GM12878 (cell line): ENCODE results near the gene UBASH3A.

ENCODE experiments used
- ATF2 ChIP-seq: IDR thresholded peaks from 2 replicates; pipeline ENCODE4 v1.6.1; 2012; ENCODE audit warnings: low read length, inconsistent platforms
- CTCF ChIP-seq, 3 experiments: IDR thresholded peaks in 2 of 3; conservative IDR thresholded peaks in 1 of 3; 2 replicates each; pipeline ENCODE4 v1.5.1; 2011; ENCODE audit warnings: low read depth in 3 of 3, low read length in 3 of 3, mild to moderate bottlenecking in 3 of 3, control low read depth in 2 of 3, moderate library complexity in 2 of 3, inconsistent platforms in 1 of 3, mixed read lengths in 1 of 3; ENCODE audit not compliant: control insufficient read depth in 2 of 3, insufficient read depth in 1 of 3; ENCODE audit errors: extremely low read depth in 1 of 3
- EZH2 ChIP-seq: IDR thresholded peaks from 2 replicates; pipeline ENCODE4 v1.6.1; 2012; ENCODE audit warnings: low read depth, mild to moderate bottlenecking, control low read depth, inconsistent platforms, low read length, borderline replicate concordance; ENCODE audit not compliant: control insufficient read depth
- ZZZ3 ChIP-seq: IDR thresholded peaks from 2 replicates; pipeline ENCODE4 v1.6.1; 2011; ENCODE audit warnings: low read depth; ENCODE audit not compliant: control insufficient read depth, insufficient read length

GRCh38 chr21:42432695-42433094, 29.0 kb downstream of the UBASH3A start:
- TF ChIP-seq CTCF (IDR thresholded peaks at IDR 0.05 in 2 of 3, conservative IDR thresholded peaks at IDR 0.05 in 1 of 3; ENCODE audit: control insufficient read depth in 2 of 3, extremely low read depth in 1 of 3, insufficient read depth in 1 of 3, low read depth in 3 of 3, low read length in 3 of 3) (no peak), ZZZ3 (no peak), ATF2 (no peak), EZH2 (no peak)
